OCI-LY3 (cell line): ENCODE results near the gene CYTH1.

Source experiments
- H2AFZ ChIP-seq: fragments of 200-600, 300-600 bp; shearing (Covaris generic); 2 replicates; pipeline ENCODE4 v1.6.0; 2014; ENCODE audit warnings: antibody characterized with exemption, low read depth, low read length
- H3K27ac ChIP-seq: fragments of 200-600, 300-600 bp; sonication (generic); 2 replicates; pipeline ENCODE4 v1.5.1; 2014; ENCODE audit warnings: mild to moderate bottlenecking, low read length, moderate library complexity, mixed read lengths
- H3K27me3 ChIP-seq: fragments of 200-600, 300-600 bp; sonication (generic); 2 replicates; pipeline ENCODE4 v1.6.1; 2014; ENCODE audit warnings: low read depth, low read length, mixed read lengths
- H3K36me3 ChIP-seq: fragments of 200-600, 300-600 bp; sonication (generic); replicated peaks from 2 replicates; pipeline ENCODE3; 2014; ENCODE audit warnings: low read depth, low read length, mixed read lengths
- H3K4me1 ChIP-seq: fragments of 300-600, 200-600 bp; sonication (generic); 2 replicates; pipeline ENCODE4 v1.6.1; 2014; ENCODE audit warnings: low read length, mixed read lengths
- H3K4me2 ChIP-seq: fragments of 200-600, 300-600 bp; sonication (generic); 2 replicates; pipeline ENCODE4 v1.6.1; 2014; ENCODE audit warnings: low read length, mixed read lengths
- H3K4me3 ChIP-seq: fragments of 300-600, 200-600 bp; sonication (generic); 2 replicates; pipeline ENCODE4 v1.5.1; 2014; ENCODE audit warnings: antibody characterized with exemption, mild to moderate bottlenecking, low read length, moderate library complexity
- H3K79me2 ChIP-seq: fragments of 300-600, 200-600 bp; shearing (Covaris generic); 2 replicates; pipeline ENCODE4 v1.6.1; 2014; ENCODE audit warnings: mild to moderate bottlenecking, low read length, mixed read lengths
- H3K9ac ChIP-seq: fragments of 300-600, 200-600 bp; shearing (Covaris generic); 2 replicates; pipeline ENCODE4 v1.6.0; 2014; ENCODE audit warnings: mild to moderate bottlenecking, low read length, moderate library complexity
- H3K9me3 ChIP-seq: fragments of 200-600, 300-600 bp; shearing (Covaris generic); 2 replicates; pipeline ENCODE4 v1.6.1; 2014; ENCODE audit warnings: low read length, mixed read lengths; ENCODE audit not compliant: insufficient read depth
- H4K20me1 ChIP-seq: fragments of 200-600, 300-600 bp; sonication (generic); 2 replicates; pipeline ENCODE4 v1.6.1; 2016; ENCODE audit warnings: low read length, mixed read lengths; ENCODE audit not compliant: insufficient read depth
- EZH2phosphoT487 ChIP-seq: fragments of 200-600 bp; shearing (Covaris generic); IDR thresholded peaks from 2 replicates; pipeline ENCODE4 v1.6.1; 2018; ENCODE audit warnings: antibody characterized with exemption, mixed run types, low read depth
- TF ChIP-seq, protein P1 (sequence below): fragments of 200-600, 300-600 bp; sonication (generic); IDR thresholded peaks from 2 replicates; pipeline ENCODE4 v1.5.1; 2014; ENCODE audit warnings: antibody characterized with exemption, low read length, low read depth

The CYTH1 gene

DNA sequence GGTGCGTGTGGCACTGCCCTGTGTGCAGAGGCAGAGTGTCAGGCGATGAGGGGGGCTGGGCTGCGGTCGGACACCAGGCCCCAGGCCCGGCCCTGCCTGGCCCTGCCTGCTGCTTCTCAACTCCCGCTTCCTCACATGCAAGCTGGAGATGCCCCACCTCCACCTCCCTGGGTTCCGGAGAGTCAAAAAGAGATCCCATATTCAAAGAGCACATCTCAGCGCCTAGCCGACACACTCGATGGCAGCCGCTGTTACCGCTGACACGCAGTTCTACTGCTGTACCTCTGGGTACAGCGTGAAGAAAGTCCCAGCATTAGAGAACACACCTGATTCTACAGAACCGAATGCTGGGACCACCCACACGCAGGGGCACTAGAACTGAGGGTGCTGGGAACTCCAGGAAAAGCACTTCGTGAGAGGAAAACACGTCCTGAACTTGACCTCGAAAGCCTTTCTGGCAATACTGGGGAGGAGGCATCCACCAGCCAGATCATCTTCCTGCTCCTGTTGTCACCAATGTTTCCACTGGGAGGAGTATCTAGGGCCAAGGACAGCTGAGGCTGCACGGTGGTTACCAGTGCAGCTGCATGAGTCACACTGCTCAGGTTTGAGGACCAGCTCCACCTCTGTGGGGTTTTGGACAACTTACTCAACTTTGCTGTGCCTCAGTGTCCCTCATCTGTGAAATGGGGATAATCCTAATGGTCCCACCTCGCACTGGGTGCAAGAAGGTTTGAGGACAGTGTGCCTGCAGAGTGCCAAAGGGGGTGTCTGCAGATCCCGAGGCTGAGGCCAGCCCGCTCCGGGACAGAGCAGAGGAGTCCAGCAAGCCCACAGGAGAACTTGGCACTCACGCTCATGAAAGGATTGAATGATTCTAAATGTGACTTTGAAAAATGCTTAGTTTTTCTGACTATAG is 104.5 kb downstream of the CYTH1 start:
- Histone ChIP-seq H3K27me3 (no peaks in the 10 kb centered on the region), H3K79me2 (no peaks in the 10 kb centered on the region), H2AFZ (no peak overlapping the region), H3K4me2 (no peak overlapping the region), H4K20me1 (no peaks in the 10 kb centered on the region), H3K9me3 (no peaks in the 10 kb centered on the region), H3K4me3 (no peak overlapping the region), H3K36me3 (peaks cover 40% of the 10 kb centered on the region), H3K4me1 (no peaks in the 10 kb centered on the region), H3K27ac (no peak overlapping the region), H3K9ac (no peak overlapping the region)
- no peak for TF ChIP-seq EZH2phosphoT487
- TF ChIP-seq, protein P1, sequence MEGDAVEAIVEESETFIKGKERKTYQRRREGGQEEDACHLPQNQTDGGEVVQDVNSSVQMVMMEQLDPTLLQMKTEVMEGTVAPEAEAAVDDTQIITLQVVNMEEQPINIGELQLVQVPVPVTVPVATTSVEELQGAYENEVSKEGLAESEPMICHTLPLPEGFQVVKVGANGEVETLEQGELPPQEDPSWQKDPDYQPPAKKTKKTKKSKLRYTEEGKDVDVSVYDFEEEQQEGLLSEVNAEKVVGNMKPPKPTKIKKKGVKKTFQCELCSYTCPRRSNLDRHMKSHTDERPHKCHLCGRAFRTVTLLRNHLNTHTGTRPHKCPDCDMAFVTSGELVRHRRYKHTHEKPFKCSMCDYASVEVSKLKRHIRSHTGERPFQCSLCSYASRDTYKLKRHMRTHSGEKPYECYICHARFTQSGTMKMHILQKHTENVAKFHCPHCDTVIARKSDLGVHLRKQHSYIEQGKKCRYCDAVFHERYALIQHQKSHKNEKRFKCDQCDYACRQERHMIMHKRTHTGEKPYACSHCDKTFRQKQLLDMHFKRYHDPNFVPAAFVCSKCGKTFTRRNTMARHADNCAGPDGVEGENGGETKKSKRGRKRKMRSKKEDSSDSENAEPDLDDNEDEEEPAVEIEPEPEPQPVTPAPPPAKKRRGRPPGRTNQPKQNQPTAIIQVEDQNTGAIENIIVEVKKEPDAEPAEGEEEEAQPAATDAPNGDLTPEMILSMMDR, result no peak

DNA sequence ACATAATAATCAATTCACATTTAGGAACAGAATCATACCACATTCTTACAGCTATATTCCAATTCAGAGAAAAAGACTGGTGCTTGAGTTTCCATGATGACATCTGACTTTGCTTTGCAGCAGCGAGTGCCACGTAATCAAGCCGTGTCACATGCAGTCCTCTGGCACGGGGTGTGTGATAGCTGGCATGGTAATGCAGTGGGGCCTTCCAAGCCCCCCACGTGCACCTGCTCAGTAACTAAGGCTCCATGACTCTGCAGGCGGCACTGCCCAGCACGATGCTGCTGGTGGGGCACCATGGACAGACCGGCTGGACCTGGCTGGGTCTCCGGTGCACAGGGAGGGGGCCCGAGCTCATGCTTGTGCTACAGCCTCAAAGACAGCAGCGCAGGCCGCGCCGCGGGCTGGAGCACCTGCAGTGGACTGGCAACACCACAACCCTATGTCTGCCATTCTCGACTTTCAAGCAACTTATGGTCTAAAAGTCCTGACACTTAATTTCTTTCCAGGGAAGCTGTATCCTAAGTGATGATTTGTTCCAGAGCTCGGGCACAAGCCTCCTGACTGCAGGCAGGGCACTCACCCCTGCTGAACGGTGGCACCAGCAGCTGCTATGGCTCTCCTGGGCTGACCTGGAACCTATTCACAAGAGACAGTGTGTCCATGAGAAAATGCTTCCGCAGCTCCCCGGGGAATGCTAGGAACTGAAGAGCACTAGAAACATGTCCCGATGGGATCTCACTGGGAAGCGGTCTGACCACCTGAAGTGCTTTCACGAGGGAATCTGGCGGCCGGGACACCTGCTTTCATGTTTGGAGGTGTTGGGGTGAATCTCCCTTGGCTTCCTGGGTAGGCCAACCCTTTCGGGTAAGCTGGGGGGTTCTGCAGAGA is 105.4 kb downstream of the CYTH1 start:
- H3K79me2 ChIP-seq, result no peaks in the 10 kb centered on the region
- H3K9me3 ChIP-seq, result no peaks in the 10 kb centered on the region
- H3K36me3 ChIP-seq, result peaks cover 40% of the 10 kb centered on the region
- H3K27ac ChIP-seq, result no peak overlapping the region
- H3K4me2 ChIP-seq, result no peak overlapping the region
- no peaks in the 10 kb centered on the region for H4K20me1 ChIP-seq
- no peak overlapping the region for H2AFZ ChIP-seq
- H3K9ac ChIP-seq, result no peak overlapping the region
- H3K4me3 ChIP-seq, result no peak overlapping the region
- H3K4me1 ChIP-seq, result no peaks in the 10 kb centered on the region
- no peaks in the 10 kb centered on the region for H3K27me3 ChIP-seq
- no peak for TF ChIP-seq EZH2phosphoT487
- TF ChIP-seq, protein P1, result no peak

DNA sequence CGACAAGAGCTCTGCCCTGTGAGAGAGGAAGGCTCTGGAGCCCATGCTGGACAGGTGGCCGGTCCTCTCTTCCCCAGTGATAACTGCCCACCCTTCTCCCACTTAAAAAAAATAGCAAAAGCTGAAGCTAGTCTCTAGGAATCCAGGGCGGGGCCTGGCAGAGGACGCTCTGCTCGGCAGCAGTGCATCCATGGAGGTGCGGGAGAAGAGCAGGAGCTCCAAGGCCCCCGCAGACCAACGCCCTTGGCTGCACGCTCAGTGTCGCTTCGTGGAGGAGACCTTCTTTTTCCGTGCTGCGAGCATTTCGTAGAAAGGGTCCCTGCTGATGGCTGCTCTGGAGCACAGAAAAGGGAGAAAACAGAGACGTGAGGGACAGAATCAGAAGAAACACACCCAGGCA is 106.2 kb downstream of the CYTH1 start:
- no peaks in the 10 kb centered on the region for H4K20me1 ChIP-seq

More for the DNA sequence above, 106.2 kb downstream of the CYTH1 start:
- Histone ChIP-seq H3K27me3 (no peaks in the 10 kb centered on the region), H3K27ac (no peak overlapping the region), H3K9ac (no peak overlapping the region), H3K79me2 (no peaks in the 10 kb centered on the region), H3K9me3 (no peaks in the 10 kb centered on the region), H3K36me3 (peaks cover 40% of the 10 kb centered on the region), H3K4me3 (no peak overlapping the region), H3K4me1 (no peaks in the 10 kb centered on the region), H3K4me2 (no peak overlapping the region), H2AFZ (no peak overlapping the region)
- no peak for TF ChIP-seq EZH2phosphoT487
- TF ChIP-seq, protein P1, result no peak
